SU-DHL-6 (cell line): Measurements from ENCODE around the gene STK35.

Experiments used
- H2AFZ ChIP-seq: fragments of 200-600 bp; sonication (generic); 2 replicates; pipeline ENCODE4 v1.6.1; 2014; ENCODE audit warnings: low read depth, mild to moderate bottlenecking, moderate library complexity, mixed read lengths, antibody characterized with exemption, low read length; ENCODE audit not compliant: severe bottlenecking
- H3F3A ChIP-seq: fragments of 200-600 bp; shearing (Covaris generic); 2 replicates; pipeline ENCODE4 v1.6.0; 2016; ENCODE audit warnings: antibody characterized with exemption, mild to moderate bottlenecking; ENCODE audit not compliant: insufficient read depth
- H3K27ac ChIP-seq: fragments of 200-600 bp; sonication (generic); 2 replicates; pipeline ENCODE4 v1.5.1; 2016; ENCODE audit warnings: low read depth, mild to moderate bottlenecking, low read length, moderate library complexity, mixed read lengths
- H3K27me3 ChIP-seq: fragments of 200-600 bp; sonication (generic), shearing (Covaris generic); 2 replicates; pipeline ENCODE4 v1.6.0; 2014; ENCODE audit warnings: mild to moderate bottlenecking, low read length
- H3K36me3 ChIP-seq: fragments of 200-600 bp; sonication (generic); 2 replicates; pipeline ENCODE4 v1.6.1; 2014; ENCODE audit warnings: mild to moderate bottlenecking, low read length, mixed read lengths
- H3K4me2 ChIP-seq: fragments of 300-600, 200-600 bp; shearing (Covaris generic), sonication (generic); 2 replicates; pipeline ENCODE4 v1.6.0; 2014; ENCODE audit warnings: low read length, low read depth, mild to moderate bottlenecking; ENCODE audit not compliant: poor library complexity, severe bottlenecking
- H3K4me3 ChIP-seq: fragments of 200-600 bp; sonication (generic); 2 replicates; pipeline ENCODE4 v1.5.1; 2014; ENCODE audit warnings: antibody characterized with exemption, low read length, mild to moderate bottlenecking, mixed read lengths; ENCODE audit not compliant: insufficient read depth, poor library complexity, severe bottlenecking
- H3K79me2 ChIP-seq: fragments of 200-600 bp; sonication (generic); 2 replicates; pipeline ENCODE4 v1.6.1; 2014; ENCODE audit warnings: mild to moderate bottlenecking, low read length, moderate library complexity; ENCODE audit not compliant: insufficient read depth
- H3K9ac ChIP-seq: fragments of 200-600 bp; sonication (generic); 2 replicates; pipeline ENCODE4 v1.7.0; 2014; ENCODE audit warnings: mild to moderate bottlenecking, low read length
- H3K9me2 ChIP-seq: fragments of 200-600 bp; sonication (generic); replicated peaks from 2 replicates; pipeline ENCODE4 v1.6.1; 2014; ENCODE audit warnings: low read length; ENCODE audit not compliant: insufficient read depth
- H3K9me3 ChIP-seq: fragments of 200-600 bp; sonication (generic); 2 replicates; pipeline ENCODE4 v1.6.1; 2014; ENCODE audit warnings: low read length, mixed read lengths; ENCODE audit not compliant: insufficient read depth
- H4K20me1 ChIP-seq: fragments of 200-600 bp; sonication (generic); 2 replicates; pipeline ENCODE4 v1.6.1; 2014; ENCODE audit warnings: low read depth, mild to moderate bottlenecking, antibody characterized with exemption, low read length, moderate library complexity, mixed read lengths
- CTCF ChIP-seq: fragments of 200-600 bp; sonication (generic); IDR thresholded peaks from one replicate; pipeline ENCODE4 v1.5.1; 2017; ENCODE audit warnings: antibody characterized with exemption, mild to moderate bottlenecking, low read length, moderate library complexity; ENCODE audit not compliant: insufficient read depth, poor library complexity, severe bottlenecking
- EZH2phosphoT487 ChIP-seq: fragments of 200-600 bp; sonication (generic), shearing (Covaris generic); conservative IDR thresholded peaks from 2 replicates; pipeline ENCODE4 v1.6.1; 2018; ENCODE audit warnings: mild to moderate bottlenecking, antibody characterized with exemption, low read length, moderate library complexity, mixed read lengths

STK35 gene

GRCh38 chr20:2165871-2166270 is 64.2 kb downstream of the STK35 start:
- H3K27me3 ChIP-seq = no peaks in the 10 kb centered on the region
- no peak overlapping the region for H3K4me3 ChIP-seq
- H3K4me2 ChIP-seq = no peak overlapping the region
- H2AFZ ChIP-seq = no peak overlapping the region
- H3K9me3 ChIP-seq = no peaks in the 10 kb centered on the region
- H3K36me3 ChIP-seq = no peaks in the 10 kb centered on the region
- no peaks in the 10 kb centered on the region for H3K9me2 ChIP-seq
- H3K79me2 ChIP-seq = no peaks in the 10 kb centered on the region
- no peaks in the 10 kb centered on the region for H4K20me1 ChIP-seq
- no peaks in the 10 kb centered on the region for H3F3A ChIP-seq
- TF ChIP-seq EZH2phosphoT487 (no peak), CTCF (no peak)
- no peak overlapping the region for H3K9ac ChIP-seq
- no peak overlapping the region for H3K27ac ChIP-seq

DNA sequence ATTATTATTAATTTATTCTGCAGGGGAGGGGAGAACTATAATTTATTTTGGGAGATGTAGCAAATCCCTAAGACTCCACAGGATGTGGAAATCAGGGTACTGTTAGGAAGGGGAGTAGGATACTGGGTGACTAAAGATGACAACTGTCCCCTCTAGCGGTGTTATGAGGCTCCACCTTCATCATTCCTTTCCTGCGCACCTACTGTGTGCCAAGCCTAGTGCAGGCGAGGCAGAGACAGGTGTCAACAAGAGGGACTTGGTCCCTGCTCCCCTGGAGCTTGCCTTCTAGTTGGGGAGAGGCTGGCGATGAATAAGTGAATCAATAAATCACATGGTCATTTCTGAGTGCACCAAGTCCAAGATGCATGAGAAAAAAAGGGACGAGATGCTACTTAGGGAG is 65.5 kb downstream of the STK35 start:
- H3K4me3 ChIP-seq = no peak overlapping the region
- no peaks in the 10 kb centered on the region for H3F3A ChIP-seq
- H2AFZ ChIP-seq = no peak overlapping the region
- no peak overlapping the region for H3K27ac ChIP-seq
- H3K36me3 ChIP-seq = no peaks in the 10 kb centered on the region
- H3K4me2 ChIP-seq = no peak overlapping the region
- TF ChIP-seq EZH2phosphoT487 (no peak), CTCF (no peak)
- H3K9me2 ChIP-seq = no peaks in the 10 kb centered on the region
- H4K20me1 ChIP-seq = no peaks in the 10 kb centered on the region
- no peaks in the 10 kb centered on the region for H3K27me3 ChIP-seq
- no peaks in the 10 kb centered on the region for H3K79me2 ChIP-seq
- no peak overlapping the region for H3K9ac ChIP-seq
- no peaks in the 10 kb centered on the region for H3K9me3 ChIP-seq

DNA sequence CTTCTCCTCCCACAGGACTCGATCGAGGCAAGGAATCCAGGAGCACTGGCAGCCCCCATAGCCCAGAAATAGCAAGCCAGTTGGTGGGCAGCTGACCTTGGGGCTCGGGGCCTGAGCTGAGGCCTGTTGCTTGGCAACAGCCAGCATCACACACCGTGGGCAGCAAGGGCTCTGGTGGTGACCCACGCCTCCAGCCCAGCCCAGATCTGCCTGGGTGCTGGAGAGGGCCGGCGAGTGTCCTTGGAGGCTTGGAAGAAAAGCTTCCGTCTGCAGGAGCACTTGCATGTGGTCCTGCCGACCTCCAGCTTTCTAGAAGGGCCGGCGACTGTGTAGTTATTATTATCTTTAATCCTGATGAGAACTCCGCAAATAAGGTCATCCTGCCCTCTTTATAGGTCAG is 67.3 kb downstream of the STK35 start:
- no peak overlapping the region for H3K9ac ChIP-seq
- H3K79me2 ChIP-seq = no peaks in the 10 kb centered on the region
- H3F3A ChIP-seq = no peaks in the 10 kb centered on the region
- no peaks in the 10 kb centered on the region for H3K36me3 ChIP-seq
- H3K27me3 ChIP-seq = no peaks in the 10 kb centered on the region
- no peaks in the 10 kb centered on the region for H3K9me2 ChIP-seq
- no peaks in the 10 kb centered on the region for H4K20me1 ChIP-seq
- H3K4me3 ChIP-seq = no peak overlapping the region
- no peak for TF ChIP-seq CTCF
- no peak for TF ChIP-seq EZH2phosphoT487
- no peak overlapping the region for H3K4me2 ChIP-seq
- H2AFZ ChIP-seq = no peak overlapping the region
- no peak overlapping the region for H3K27ac ChIP-seq
- H3K9me3 ChIP-seq = no peaks in the 10 kb centered on the region
